Aorta (tissue), 5 donors: ENCODE data around the gene FAM209A. TPM values are rescaled to one million over a fixed set of nuclear protein-coding genes. Genes with fewer than 3 reads are reported as not detected.

Experiments used
- ATAC-seq: fragments of 200-7000 bp; cut with Tn5 transposase; one replicate; pipeline ENCODE4 v1.9.1; 2022; ENCODE audit warnings: moderate library complexity; ENCODE audit not compliant: low FRiP score
- DNase-seq, 2 donors: peaks; one replicate each; pipeline ENCODE4 v3.0.0-alpha.2; 2020
- H3K27ac ChIP-seq, 2 donors: one replicate each; pipeline ENCODE4 v1.5.1; 2013; ENCODE audit warnings: low read length in 2 of 2, mild to moderate bottlenecking in 2 of 2, moderate library complexity in 2 of 2, control low read depth in 1 of 2, inconsistent platforms in 1 of 2, low read depth in 1 of 2
- H3K27me3 ChIP-seq, 2 donors: one replicate each; pipeline ENCODE4 v1.6.1; 2013; ENCODE audit warnings: control low read depth in 1 of 2, low read length in 1 of 2, mild to moderate bottlenecking in 1 of 2, moderate library complexity in 1 of 2; ENCODE audit not compliant: insufficient read depth in 2 of 2, control insufficient read depth in 1 of 2
- H3K36me3 ChIP-seq, 2 donors: one replicate each; pipeline ENCODE4 v1.6.1; 2013; ENCODE audit warnings: control low read depth in 1 of 2, low read length in 1 of 2, mild to moderate bottlenecking in 1 of 2; ENCODE audit not compliant: insufficient read depth in 2 of 2, control insufficient read depth in 1 of 2
- H3K4me1 ChIP-seq, 2 donors: one replicate each; pipeline ENCODE4 v1.6.1; 2013; ENCODE audit warnings: low read length in 2 of 2, control low read depth in 1 of 2, mild to moderate bottlenecking in 1 of 2, moderate library complexity in 1 of 2; ENCODE audit not compliant: insufficient read depth in 2 of 2, control insufficient read depth in 1 of 2
- H3K4me3 ChIP-seq, 2 donors: one replicate each; pipeline ENCODE4 v1.5.1; 2013; ENCODE audit warnings: low read length in 2 of 2, control low read depth in 1 of 2, mild to moderate bottlenecking in 1 of 2
- H3K9me3 ChIP-seq: one replicate; pipeline ENCODE4 v1.6.1; 2013; ENCODE audit warnings: mild to moderate bottlenecking, low read length; ENCODE audit not compliant: control insufficient read depth
- WGBS, 2 donors: extraction: QIAGEN DNeasy Blood & Tissue Kit; methylation state at CpG; one replicate each; pipeline ENCODE4 v1.1.7; 2013; 5-methylcytosine and 5-hydroxymethylcytosine counted together
- intact Hi-C, 2 donors: fragments of 100-400 bp; cut with DNase I; formaldehyde crosslinking; loops; one replicate each; pipeline versions ENCODE4 v1.14.2 to v1.15.0; 2022
- polyA plus RNA-seq, 2 donors: library from polyadenylated mRNA; stranded (reverse); fragments of 200-250 nt; gene quantifications; one replicate each; pipeline ENCODE4 v1.2.3, GENCODE V29; 2013
- total RNA-seq, 2 donors: library from RNA; stranded (reverse); fragmentation: NEBNext Ultra II Directional; extraction: Animal tissue kit (Norgen Biotek cat#: 25700); gene quantifications; one replicate each; pipeline ENCODE4 v1.2.1, GENCODE V29; 2021
- donor health status: healthy with polysubstance abuse.
- donor health status: Bipolar disorder and iron deficiency.
- donor health status: DM: no; HTN: no; CAD: no.
- donor health status: DM: no; HTN: no; CAD: no.
- donor health status: DM: yes; HTN: yes; CAD: no.

The FAM209A gene
- total and polyA plus RNA-seq, 4 donors, result 0.43 to 1.0 (median 0.48) TPM; not detected in 1

GRCh38 chr20:56513161-56514150, 11.1 kb upstream of the FAM209A start:
- no peaks in the 10 kb centered on the region for H3K27me3 ChIP-seq
- intact Hi-C loops, result no loop called here
- no peak overlapping the region for H3K27ac ChIP-seq
- peaks cover 0 to 8% of the 10 kb centered on the region in 2 donors for H3K36me3 ChIP-seq
- H3K4me3 ChIP-seq, result no peak overlapping the region
- DNase-seq (no peak), ATAC-seq (no peak)
- 63 to 72% methylated on average over 22 of the region's 22 CpGs for WGBS, 2 donors
- no peaks in the 10 kb centered on the region for H3K9me3 ChIP-seq
- no peaks in the 10 kb centered on the region for H3K4me1 ChIP-seq

- H3K9me3 ChIP-seq, result peaks cover 4% of the 10 kb centered on the region
- no peak for DNase-seq
- no peaks in the 10 kb centered on the region for H3K4me1 ChIP-seq
- no peaks in the 10 kb centered on the region for H3K27me3 ChIP-seq
- no peak overlapping the region for H3K27ac ChIP-seq
- 79 to 86% methylated on average over 5 of the region's 5 CpGs for WGBS, 2 donors
- no peak for ATAC-seq
- peaks cover 5 to 18% of the 10 kb centered on the region in 2 donors for H3K36me3 ChIP-seq
- H3K4me3 ChIP-seq, result no peak overlapping the region
- intact Hi-C loops, result no loop called here
These were observed 7.9 kb upstream of the FAM209A start for GRCh38 chr20:56516631-56517030.

DNA sequence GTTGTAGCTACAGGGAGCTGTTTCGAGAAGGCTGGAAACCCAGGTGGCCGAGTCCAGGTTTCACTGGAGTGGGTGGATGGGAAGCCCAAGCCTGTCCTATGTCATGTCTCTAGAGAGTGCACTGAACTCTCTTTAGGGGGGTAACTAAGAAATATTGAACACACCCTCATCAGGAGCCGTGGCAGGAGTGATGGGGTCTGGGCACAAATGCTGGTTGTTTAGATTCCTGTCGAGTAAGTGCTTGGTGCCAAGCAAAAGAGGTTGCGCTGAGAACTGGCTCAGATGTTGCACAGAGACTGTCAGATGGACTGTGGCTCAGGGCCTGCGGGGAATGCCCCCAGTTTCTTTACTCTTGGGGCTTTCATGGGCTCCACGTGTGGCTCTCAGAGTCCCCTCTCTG, 7.3 kb upstream of the FAM209A start:
- no peak for DNase-seq
- WGBS, 2 donors, result 86 to 92% methylated on average over 7 of the region's 7 CpGs
- H3K36me3 ChIP-seq, result peaks cover 5 to 18% of the 10 kb centered on the region in 2 donors

DNA sequence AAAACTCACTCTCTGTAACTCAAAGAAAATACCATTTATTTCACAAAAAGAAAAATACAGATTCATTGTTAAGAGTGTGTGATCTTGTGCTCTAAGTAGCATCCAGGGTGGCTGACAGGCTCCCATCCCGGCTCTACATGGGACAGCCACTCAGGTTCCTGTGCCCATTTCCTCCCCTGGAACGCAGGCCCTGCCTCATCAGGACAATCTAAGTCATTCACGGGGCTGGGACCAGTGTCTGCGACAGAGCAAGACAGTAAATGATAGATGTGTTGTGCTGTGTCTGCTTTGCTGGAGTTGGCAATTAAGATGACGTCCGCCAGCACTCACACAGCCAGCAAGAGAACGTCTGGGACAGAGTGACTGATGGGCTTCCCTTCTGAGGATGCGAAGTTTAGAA, 6.9 kb upstream of the FAM209A start:
- DNase-seq, result no peak
- Histone ChIP-seq H3K4me1 (no peaks in the 10 kb centered on the region), H3K27ac (no peak overlapping the region), H3K27me3 (no peaks in the 10 kb centered on the region), H3K4me3 (no peak overlapping the region), H3K9me3 (peaks cover 4% of the 10 kb centered on the region), H3K36me3 (peaks cover 5 to 18% of the 10 kb centered on the region in 2 donors)
- intact Hi-C loops, result no loop called here
- no peak for ATAC-seq
- WGBS, 2 donors, result 74 to 79% methylated on average over 8 of the region's 8 CpGs

More for the DNA sequence above, 7.3 kb upstream of the FAM209A start:
- intact Hi-C loops, result no loop called here
- H3K27me3 ChIP-seq, result no peaks in the 10 kb centered on the region
- peaks cover 4% of the 10 kb centered on the region for H3K9me3 ChIP-seq
- H3K4me3 ChIP-seq, result no peak overlapping the region
- no peaks in the 10 kb centered on the region for H3K4me1 ChIP-seq
- ATAC-seq, result no peak
- H3K27ac ChIP-seq, result no peak overlapping the region

GRCh38 chr20:56518126-56518525, 6.4 kb upstream of the FAM209A start:
- H3K36me3 ChIP-seq, result peaks cover 5 to 18% of the 10 kb centered on the region in 2 donors
- H3K4me1 ChIP-seq, result no peaks in the 10 kb centered on the region
- ATAC-seq (no peak), DNase-seq (no peak)
- intact Hi-C loops, result no loop called here
- 96 to 97% methylated on average over 14 of the region's 14 CpGs for WGBS, 2 donors
- H3K9me3 ChIP-seq, result peaks cover 4% of the 10 kb centered on the region
- H3K27me3 ChIP-seq, result no peaks in the 10 kb centered on the region
- no peak overlapping the region for H3K27ac ChIP-seq
- no peak overlapping the region for H3K4me3 ChIP-seq

DNA sequence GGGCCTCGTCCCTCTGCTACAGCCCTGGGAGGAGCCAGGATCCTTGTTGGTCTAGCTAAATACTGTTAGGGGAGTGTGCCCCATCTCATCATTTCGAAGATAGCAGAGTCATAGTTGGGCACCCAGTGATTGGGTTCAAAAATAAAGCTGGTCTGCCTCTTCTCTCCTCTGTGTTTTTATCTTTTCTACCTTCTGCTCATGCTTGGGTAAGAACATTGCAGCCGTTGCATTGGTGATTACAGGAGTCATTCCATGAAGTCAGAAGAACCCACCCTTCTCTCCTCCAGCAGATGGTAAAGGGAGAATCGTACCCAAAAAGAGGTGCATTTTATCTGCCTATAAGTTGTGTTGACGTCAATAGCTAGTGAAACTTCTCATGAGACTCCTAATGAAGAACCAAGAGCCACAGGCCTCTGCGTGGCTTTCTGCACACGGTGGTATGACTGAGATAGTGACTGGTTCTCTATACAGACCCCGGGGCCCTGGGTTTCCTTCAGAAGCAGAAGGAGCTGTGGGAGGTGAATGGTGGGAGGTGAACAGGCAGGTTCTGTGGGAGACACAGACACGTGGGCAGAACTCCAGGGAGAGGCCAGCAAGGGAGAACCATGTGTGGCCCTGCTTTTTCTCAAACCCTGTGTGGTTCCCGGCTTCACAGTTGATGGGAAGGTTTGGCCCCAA, 5.7 kb upstream of the FAM209A start:
- intact Hi-C loops, result no loop called here
- H3K36me3 ChIP-seq, result peaks cover 5 to 18% of the 10 kb centered on the region in 2 donors

DNA sequence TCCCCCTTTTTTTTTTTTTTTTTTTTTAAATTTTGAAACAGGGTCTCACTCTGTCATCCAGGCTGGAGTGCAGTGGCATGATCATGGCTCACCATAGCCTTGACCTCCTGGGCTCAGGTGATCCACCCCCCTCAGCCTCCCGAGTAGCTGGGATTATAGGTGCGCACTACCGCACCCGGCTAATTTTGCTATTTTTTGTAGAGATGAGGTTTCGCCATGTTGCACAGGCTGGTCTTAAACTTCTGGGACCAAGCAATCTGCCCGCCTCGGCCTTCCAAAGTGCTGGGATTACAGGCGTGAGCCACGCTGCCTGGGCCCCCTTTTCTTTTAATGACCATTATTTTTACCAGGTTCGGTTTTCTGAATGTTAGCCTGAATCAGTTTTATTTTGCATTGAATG, 5.0 kb upstream of the FAM209A start:
- Histone ChIP-seq H3K27me3 (no peaks in the 10 kb centered on the region), H3K27ac (no peak overlapping the region), H3K4me1 (no peaks in the 10 kb centered on the region), H3K4me3 (no peak overlapping the region), H3K36me3 (peaks cover 5 to 18% of the 10 kb centered on the region in 2 donors), H3K9me3 (peaks cover 4% of the 10 kb centered on the region)
- DNase-seq (no peak), ATAC-seq (no peak)
- intact Hi-C loops, result no loop called here
- WGBS, 2 donors, result 99 to 100% methylated on average over 10 of the region's 10 CpGs

More for the DNA sequence above, 5.7 kb upstream of the FAM209A start:
- Histone ChIP-seq H3K27ac (no peak overlapping the region), H3K4me1 (no peaks in the 10 kb centered on the region), H3K27me3 (no peaks in the 10 kb centered on the region), H3K9me3 (peaks cover 4% of the 10 kb centered on the region), H3K4me3 (no peak overlapping the region)
- ATAC-seq, result no peak
- no peak for DNase-seq
- 94 to 96% methylated on average over 10 of the region's 10 CpGs for WGBS, 2 donors

DNA sequence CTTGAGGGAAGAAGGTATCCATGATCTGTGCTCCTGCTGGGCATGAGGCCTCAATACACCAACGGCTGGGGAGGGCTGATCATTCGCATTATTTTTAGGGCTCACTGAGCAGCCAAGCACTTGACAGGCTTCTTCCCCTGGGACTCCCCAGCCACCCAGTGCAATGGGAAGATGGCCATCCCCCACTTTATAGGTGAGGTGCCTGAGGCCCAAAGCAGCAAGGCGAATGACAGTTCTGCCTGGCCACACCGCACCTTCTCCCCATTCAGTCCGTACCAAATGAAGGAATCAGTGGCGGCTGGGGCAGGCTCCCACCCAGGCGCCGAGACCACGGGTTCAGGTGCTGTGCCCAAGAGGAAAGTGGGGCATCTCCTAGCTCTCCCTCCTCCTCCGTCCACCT, 4.4 kb upstream of the FAM209A start:
- peaks cover 5 to 18% of the 10 kb centered on the region in 2 donors for H3K36me3 ChIP-seq

More for the DNA sequence above, 4.4 kb upstream of the FAM209A start:
- no peaks in the 10 kb centered on the region for H3K27me3 ChIP-seq
- peaks cover 4% of the 10 kb centered on the region for H3K9me3 ChIP-seq
- no peak for DNase-seq
- H3K4me3 ChIP-seq, result no peak overlapping the region
- H3K4me1 ChIP-seq, result no peaks in the 10 kb centered on the region
- intact Hi-C loops, result no loop called here
- 98% methylated on average over 10 of the region's 10 CpGs for WGBS, 2 donors
- ATAC-seq, result no peak
- H3K27ac ChIP-seq, result no peak overlapping the region
